Myocyte (in vitro differentiated cells): ENCODE data around the gene POR. TPM values are rescaled to one million over a fixed set of nuclear protein-coding genes. Genes with fewer than 3 reads are reported as not detected.
"Not testable (repeated sequence)": the region's sequence is repeated elsewhere in the genome, so short reads cannot be mapped to it uniquely, and the experiment has no call there.

ENCODE experiments used
- DNase-seq: peaks from one replicate; pipeline ENCODE4 v3.0.0-alpha.2; 2012; ENCODE audit warnings: low read depth
- total RNA-seq: library from RNA; depleted of rRNA; stranded (reverse); fragments of >200 nt; gene quantifications from 2 replicates; pipeline ENCODE4 v1.2.3, GENCODE V29; 2014

POR gene
- total RNA-seq, 1 donor from 2014 or later, result 262 TPM

DNA sequence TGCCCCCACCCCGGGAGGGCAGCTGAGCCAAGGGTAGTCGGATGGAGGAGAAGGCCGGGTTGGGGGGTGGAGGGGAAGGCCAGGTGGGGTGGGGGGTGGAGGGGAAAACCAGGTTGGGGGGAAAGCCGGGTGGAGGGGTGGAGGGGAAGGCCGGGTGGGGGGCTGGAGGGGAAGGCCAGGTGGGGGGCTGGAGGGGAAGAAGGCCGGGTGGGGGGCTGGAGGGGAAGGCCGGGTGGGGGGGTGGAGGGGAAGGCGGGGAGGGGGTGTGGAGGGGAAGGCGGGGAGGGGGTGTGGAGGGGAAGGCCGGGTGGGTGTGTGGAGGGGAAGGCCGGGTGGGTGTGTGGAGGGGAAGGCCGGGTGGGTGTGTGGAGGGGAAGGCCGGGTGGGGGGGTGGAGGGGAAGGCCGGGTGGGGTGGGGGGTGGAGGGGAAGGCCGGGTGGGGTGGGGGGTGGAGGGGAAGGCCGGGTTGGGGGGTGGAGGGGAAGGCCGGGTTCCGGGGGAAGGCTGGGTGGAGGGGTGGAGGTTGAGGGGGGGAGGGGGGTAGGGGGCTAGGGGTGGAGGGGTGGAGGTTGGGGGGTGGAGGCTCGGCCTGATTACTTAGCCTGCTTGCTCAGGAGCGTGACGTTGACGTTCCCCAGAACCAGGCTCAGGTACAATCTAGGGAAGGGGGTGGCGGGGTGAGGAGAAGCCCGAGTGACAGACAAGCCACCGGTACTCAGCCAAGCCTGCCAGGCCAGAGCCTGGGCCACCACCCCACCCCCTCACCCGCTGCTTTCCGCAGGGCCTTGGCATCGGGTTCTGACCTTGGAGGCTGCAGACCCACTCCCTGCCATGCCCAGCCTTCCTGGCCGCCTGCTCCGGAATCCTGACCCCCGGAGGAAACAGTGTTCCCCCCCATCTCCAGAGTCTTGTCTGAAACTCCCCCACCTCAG lies 73.9 kb downstream of the POR start:
- DNase-seq, result no peak

DNA sequence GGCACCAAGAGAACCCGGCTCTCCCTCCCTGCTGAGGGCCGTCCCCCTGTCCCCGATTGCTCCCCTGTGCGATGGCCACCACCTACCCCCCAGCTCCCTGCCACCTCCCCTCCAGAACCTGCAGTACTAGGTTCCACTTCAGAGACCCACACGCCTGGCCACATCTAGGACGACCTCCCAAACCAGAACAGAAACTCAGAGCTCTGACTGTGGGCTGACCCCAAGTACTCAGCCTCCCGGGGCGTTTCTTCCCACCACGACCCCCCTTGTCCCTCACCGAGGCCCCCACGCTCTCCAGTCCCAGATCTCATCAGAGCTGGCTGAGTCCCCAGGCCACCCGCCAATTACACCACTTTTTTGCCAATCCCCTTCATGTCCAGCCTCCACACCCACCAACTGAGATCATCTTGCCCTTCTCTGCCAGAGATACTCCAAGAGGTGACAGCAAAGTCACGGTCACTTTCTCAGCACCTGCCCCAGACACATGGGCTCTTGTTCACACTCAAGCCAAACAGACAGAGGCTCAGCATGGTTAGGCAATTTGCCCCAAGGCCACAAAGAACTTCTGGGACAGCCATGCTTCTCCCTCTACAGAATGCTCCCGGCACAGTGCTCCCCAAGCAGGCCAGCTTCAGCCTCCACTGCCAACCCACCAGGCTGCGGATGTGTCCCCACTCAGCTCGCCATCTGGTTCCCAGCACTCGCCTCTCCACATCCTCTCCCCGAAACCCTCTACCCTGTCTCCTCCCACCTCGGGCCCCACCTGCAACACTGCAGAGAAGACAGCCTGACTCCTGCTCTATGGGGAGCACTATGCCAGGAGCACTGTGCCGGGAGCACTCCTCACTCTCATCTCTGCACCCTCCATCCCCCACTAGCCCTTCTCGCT lies 74.8 kb downstream of the POR start:
- peak; percentile 74 for DNase-seq

DNA sequence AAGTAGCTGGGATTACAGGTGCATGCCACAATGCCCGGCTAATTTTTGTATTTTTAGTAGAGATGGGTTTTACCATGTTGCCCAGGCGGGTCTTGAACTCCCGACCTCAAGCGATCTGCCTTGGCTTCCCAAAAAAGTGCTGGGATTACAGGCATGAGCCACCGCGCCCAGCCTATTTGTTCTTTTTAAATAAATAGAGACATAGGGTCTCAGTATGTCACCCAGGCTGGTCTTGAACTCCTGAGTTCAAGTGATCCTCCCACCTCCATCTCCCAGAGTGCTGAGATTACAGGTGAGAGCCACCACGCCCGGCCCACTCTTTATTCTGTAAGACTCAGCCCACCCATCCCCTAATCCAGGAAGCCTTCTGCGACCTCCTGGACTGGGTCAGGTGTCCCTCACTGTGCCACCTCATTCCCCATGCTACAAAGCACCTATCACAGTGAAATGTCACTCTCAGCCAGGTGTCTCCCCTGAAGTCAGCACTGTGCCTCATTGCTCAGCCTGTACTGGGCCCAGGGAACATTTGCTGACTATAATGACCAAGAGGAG lies 76.7 kb downstream of the POR start:
- DNase-seq, result no peak

DNA sequence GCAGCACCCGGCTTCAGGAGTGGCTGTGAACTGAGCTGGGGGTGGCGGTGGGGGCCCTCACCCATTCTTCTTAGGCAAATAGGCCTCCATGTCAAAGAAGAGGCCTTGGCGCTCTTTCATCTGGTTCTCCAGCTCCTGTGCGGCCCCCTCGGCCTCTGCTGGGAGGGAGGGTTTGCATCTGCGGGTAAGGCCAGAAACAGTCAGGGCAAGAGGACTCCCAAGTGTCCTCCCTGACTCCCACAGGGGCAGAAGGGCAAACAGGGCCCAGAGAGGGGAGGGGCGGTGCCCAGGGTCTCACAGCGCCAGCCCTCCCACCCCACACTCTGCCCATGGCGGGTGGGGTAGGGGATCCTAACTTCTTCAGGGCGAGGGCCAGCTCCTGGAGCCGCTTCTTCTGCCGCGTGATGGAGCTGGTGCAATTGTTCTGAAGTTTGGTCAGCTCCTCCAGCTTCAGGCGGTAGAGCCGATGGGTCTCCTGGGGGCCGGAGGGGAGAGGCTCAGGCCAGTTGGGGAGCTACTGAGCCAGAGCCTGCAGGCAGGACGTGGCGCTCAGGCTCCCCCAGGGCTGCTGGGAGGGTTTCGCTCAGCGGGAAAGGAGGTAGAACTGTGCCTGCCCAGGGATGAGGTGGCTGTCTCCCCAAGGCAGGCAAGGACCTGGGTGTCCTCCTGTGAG lies 77.3 kb downstream of the POR start:
- DNase-seq, result no peak

DNA sequence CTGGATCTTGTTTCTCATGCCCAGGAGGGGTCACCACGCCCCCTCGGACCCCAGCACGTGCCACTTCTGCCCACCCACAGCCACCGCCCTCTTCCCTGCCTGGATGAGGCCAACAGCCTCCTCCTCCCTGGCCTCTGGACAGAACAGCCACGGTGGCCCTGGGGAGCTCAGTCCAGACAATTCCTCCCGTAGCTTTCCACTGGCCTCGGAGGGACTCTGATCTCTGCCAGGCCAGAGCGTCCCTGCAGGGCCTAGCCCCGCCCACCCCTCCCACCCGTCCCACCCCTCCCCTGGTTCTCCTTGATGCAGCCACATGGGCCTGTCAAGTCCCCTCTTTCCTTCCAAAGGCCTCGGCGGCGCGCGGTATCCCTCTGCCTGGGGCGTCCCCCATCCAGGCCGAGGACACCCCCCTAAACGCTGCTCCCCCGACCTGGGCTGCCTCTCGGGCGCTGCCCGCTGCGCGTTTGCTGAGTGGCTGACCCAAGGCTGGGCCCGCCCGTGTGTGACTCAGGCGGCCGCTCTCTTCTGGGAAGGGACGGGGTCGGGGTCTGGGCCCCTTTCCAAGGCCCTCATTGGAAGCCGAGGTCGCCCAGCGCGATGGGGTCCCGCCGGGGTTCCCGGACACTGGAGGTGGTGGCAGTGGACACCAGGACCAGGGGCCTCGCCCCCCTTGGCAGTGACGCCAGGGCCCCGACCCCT lies 78.9 kb downstream of the POR start:
- DNase-seq, result peak; percentile 100

DNA sequence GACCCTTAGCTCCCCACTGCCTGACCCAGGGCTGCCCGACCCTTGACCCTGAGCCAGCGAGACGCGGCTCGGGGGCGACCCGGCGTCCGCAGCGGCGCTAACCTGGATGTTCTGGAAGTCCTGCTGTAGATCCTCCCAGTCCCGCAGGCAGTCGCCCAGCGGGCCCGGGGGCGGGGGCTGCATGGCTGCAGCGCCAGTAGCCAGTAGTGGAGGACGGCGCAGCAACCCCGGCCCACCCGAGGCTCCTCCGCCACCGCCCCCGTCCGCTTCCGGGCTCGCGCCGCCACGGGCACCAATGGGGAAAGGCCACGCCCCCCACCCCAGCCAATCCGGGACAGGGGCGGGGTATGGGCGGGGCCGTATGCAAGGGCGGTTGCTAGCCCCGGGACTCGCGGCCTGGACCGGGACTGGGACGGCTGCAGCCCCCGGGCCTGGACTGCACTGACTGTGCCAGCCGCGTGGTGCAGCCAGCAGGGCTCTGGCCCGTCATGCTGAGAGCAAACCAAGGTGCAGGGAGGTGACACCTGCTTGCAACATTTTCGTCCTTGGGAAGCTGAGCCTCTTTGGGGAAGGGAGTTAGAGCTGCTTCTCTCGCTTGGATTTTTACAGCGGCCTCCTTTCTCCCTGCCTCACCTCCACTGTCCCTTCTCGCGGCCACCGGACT lies 79.6 kb downstream of the POR start, which contains the start of gene TMEM120A:
Gene TMEM120A, minus strand, starts transcription at position 208 of the 664 bp plus-strand sequence. Its CDS starts 25 bp downstream, at position 183.
- DNase-seq, result peak; percentile 98

DNA sequence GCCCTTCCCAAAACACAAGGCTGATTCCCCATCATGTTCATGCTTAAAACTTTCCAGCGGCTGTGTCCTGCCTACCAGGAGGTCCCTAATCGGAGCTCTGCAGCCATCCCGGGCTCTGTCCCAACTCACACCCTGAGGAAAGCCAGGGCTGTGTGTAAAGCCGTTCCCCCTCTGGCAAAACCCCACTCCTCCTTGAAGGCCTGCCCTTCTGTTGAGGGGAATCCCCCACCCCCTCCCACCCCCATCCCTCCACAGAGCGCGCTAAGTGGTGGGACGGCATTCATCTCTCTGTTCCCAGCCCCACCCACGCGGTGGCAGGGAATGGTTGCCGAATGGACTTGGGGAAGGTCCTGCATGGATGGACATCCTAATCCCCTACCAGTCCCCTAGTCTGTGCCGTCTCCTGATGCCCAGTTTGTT lies 80.1 kb downstream of the POR start:
- no peak for DNase-seq

DNA sequence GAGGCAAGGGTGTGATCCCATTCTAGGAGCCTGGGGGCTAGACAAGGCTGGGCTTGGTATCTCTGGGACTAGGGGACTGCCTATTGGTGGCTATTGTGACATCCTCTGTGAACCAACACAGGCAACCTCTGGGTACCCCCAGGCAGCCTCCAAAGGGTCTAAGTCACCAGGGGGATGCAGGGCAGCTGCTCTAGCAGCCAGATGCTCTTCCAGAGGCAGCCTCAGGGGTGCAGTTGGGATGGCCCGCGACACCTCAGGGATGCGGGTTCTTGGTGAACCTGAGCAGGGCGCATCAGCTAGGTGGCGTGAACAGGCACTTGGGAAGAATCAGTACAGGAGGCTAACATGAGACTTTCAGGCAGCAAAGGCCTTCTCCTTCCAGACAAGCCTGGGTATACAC lies 81.0 kb downstream of the POR start:
- no peak for DNase-seq

DNA sequence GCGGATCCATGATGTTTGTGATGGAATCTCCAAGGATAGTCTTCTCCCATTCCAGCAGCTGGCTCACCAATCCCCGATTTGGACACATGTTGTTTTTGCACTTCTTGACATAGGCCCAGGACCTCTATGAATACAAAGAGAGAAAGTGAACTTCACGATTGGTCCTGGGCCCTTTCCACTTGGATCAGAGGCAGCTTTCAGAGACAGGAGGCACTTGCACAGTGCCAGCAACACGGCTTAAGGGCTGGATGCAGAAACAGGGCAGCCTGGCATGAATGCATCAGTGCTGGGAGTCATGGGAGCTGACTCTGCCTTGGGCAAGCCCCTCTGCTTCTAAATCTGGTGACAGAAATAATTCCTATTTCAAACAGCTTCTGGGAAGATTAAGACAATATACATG lies 81.5 kb downstream of the POR start:
- DNase-seq, result no peak

DNA sequence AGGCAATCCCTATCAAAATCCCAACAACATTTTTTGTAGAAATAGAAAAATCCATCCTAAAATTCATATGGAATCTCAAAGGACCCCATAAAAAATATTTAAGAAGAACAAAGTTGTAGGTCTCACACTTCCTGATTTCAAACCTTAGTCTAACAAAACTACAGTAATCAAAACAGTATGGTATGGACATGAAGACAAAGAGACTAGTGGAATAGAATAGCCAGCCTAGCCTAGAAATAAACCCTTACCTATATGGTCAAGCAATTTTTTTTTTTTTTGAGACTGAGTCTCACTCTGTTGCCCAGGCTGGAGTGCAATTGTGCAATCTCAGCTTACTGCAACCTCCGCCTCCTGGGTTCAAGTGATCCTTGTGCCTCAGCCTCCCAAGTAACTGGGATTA lies 83.1 kb downstream of the POR start:
- DNase-seq, result no peak

DNA sequence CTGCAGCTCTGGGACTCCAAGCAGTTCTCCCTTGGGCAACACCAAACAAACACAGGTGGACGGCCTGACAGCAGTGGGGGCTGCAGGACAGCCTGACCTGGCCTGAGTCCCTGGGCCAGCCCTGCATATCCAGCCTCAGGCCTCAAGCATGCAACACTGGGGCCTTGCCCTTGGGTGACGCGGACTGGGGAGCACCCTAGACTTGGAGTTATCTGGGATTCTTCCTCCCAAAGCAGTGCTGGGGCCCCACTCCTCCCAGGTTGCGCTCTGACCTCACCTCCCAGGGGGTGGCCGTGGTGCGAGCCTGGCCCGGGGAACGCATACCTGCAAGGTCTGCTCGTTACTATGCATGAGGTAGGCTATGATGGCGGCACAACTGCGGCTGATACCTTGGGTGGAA lies 85.6 kb downstream of the POR start:
- DNase-seq, result no peak

DNA sequence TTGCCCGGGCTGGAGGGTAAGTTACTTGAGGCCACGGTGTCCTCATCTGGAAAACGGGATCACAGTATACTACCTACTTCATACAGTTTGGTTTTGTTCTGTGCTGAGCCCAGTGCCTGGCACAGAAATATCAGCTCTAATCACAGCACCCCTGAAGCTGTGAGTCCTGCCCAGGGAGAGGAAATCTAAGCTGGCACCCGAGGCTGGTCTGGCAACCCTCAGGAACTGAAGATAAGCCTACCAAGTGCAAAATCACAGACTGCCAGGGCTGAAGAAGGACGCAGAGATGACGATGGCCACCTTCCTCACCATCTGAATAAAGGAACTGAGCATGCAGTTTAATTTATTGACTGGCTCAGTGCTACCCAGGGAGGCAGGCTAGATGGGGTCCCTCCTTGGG lies 87.2 kb downstream of the POR start:
- no peak for DNase-seq

DNA sequence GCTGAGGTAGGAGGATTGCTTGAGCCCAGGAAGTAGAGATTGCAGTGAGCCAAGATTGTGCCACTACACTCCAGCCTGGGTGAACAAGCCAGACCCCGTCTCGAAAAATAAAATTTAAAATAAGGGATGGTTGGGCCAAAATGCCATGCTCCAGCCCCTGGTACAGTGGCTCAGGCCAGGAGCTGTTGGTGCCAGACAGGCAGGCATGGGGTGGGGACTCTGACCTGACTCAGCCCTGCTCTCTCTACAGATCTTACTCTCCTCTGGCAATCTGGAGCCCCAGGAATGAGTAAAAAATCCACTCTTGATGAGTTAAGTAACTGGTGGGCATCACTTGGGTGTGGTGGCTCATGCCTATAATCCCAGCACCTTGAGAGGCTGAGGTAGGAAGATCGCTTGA lies 87.9 kb downstream of the POR start:
- no peak for DNase-seq

DNA sequence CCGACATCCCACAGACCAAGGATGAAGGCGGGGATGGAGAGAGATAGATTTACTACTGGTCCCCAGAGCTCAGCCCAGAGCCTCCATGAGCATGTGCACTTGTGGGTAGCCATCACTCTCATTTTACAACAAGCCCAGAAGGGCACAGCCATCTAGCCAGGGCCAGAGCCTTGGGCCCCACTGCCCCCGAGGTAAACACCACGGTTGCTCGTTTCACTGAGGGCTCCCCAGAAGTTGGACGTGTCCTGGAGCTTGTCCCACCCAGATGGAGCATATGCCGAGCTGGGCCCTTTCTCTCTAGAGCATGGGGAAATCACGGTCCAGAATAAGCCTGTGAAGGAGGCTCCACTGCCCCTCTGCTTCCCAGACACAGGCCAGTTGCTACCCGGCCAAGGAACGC lies 88.4 kb downstream of the POR start:
- DNase-seq, result no peak

DNA sequence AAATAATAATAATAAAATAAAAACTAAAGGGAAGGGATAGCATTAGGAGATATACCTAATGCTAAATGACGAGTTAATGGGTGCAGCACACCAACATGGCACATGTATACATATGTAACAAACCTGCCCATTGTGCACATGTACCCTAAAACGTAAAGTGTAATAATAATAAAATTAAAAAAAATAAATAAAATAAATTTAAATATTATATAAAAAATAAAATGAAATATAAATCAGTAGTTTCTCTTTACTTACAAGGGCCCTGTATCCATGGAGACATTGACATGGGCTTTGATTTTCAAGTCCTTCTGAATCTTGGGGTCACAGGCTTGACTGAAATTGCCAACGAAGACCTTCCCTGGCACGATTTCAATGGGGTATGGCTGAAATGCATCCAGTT lies 90.0 kb downstream of the POR start:
- not testable (repeated sequence) for DNase-seq

DNA sequence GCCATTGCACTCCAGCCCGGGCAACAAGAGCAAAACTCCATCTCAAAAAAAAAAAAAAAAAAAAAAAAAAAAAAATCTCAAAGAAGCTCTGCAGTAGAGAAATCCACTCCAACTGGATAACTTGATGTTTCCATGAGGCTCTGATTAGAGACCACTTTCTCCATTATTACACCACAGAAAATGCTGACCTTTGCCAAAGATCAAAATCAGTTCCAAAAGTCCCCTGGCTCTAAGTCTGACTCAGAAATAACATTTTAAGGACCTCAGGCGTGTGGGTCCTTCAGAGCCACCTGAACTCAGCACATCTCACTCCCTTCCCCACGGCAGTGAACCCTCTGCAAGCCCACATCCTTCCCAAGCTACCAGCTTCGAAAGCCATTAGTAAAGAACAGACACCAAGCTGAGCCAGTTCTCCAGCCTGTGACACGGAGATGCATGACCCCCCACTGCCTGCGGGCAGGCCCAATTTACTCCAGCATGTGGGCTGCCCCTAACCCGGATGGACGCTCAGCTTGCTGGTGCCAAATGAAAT lies 93.3 kb downstream of the POR start:
- no peak for DNase-seq

DNA sequence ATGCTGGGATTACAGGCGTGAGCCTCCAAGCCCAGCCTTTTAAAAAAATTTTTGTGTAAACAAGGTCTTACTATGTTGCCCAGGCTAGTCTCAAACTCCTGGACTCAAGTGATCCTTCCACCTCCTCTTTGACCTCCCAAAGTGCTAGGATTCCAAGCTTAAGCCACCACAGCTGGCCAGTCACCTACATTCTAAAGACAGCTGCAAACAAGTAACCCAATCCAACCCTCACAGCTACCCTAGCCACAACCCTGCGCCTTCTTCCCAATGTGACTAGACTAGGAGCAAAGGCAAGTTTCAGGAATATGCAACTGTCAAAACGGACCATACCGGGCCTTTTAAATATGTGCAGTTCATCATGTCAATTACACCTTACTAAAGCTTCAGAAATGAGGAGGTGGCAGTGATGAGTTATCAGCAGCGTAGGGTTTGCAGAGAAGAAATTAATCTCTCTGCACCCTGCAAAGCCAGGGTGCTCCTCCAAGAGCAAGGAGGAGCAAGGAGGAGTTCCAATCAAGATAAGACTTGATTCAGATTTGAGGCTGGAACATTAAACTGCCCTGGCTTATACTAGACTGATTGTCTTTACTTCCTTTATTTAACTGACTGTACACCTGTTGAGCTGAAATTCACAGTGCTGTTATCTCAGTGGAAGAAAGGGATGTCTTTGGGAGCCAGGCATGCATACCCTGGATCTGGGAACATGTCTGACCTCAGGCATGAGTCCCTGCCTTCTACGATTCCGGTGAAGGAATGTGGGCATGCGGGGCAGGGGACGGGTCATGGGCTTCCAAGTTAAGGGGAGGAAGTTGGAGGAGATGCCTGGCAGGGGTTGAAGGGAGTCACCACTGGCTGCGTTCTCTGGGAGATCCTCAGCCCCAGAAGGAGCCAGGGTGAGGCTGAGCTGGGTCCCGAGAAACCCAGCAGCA lies 95.0 kb downstream of the POR start:
- DNase-seq, result peak; percentile 92

DNA sequence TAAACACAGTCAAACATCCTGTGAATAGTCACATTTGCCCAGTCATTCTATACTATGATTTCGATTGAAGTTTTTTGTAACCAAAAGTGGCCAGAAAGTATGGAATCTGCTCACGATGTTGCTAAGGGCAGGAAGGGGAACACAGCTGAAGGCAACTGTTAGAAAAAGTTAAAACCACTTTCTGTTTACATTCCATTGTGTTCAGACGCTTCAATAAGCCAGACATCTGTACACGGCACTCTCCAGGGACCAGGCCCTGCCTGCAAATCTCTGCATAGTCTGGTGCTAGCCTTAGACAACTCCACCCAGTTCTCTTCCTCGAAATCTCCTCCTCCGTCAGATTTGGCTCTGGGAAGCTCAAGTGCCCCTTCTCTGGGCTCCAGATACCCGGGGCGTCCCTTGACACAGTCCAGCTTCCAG lies 96.5 kb downstream of the POR start:
- peak; percentile 86 for DNase-seq
